ENCODE measurements around the gene DCAF4L1. TPM values are rescaled to one million over a fixed set of nuclear protein-coding genes. Genes with fewer than 3 reads are reported as not detected.

DCAF4L1 gene
- total RNA-seq (2022) (0.68 and 1.0 TPM in 2 replicates), Bru-seq, nascent RNA (percentile 50 among the genes with signal in this experiment), BruChase-seq, experiment 1, labeled RNA remaining after a 6-hour chase (percentile 89 among the genes with signal in this experiment), BruChase-seq, experiment 2, labeled RNA remaining after a 2-hour chase (percentile 89 among the genes with signal in this experiment)
- long read RNA-seq, result 0 reads

GRCh38 chr4:41981456-41981855 lies at the start of gene DCAF4L1:
DCAF4L1 (plus strand) TSS chr4:41981756; CDS start chr4:41981793, 37 bp downstream.
- no peaks in the 10 kb centered on the region for H3K27me3 Mint-ChIP-seq (ENCODE audit: unreplicated experiment)
- no peaks in the 10 kb centered on the region for H3K4me1 Mint-ChIP-seq (ENCODE audit: low read depth, unreplicated experiment)
- H3K9me3 Mint-ChIP-seq (ENCODE audit: low read depth, unreplicated experiment), result no peaks in the 10 kb centered on the region
- intact Hi-C loops (cut with micrococcal nuclease; ENCODE audit: unreplicated experiment), result no loop called here
- no peak for DNase-seq
- CTCF ChIA-PET, result no interaction called here
- H3K27ac Mint-ChIP-seq (ENCODE audit: unreplicated experiment), result no peak within 1 kb of the TSS
- no TSS peak for BruUV-seq (replicated peaks)
- no peak within 1 kb of the TSS for H3K4me3 Mint-ChIP-seq (ENCODE audit: low read depth, unreplicated experiment)
- no peaks in the 10 kb centered on the region for H3K36me3 Mint-ChIP-seq (ENCODE audit: insufficient read depth, unreplicated experiment)
- TF ChIP-seq CTCF (IDR thresholded peaks at IDR 0.05; ENCODE audit: unreplicated experiment), result no peak

- no TSS peak for BruUV-seq (replicated peaks)
- Mint-ChIP-seq H3K36me3 (ENCODE audit: insufficient read depth, unreplicated experiment) (peaks cover 29% of the 10 kb centered on the region), H3K4me3 (ENCODE audit: low read depth, unreplicated experiment) (no peak overlapping the region), H3K9me3 (ENCODE audit: low read depth, unreplicated experiment) (no peaks in the 10 kb centered on the region), H3K27me3 (ENCODE audit: unreplicated experiment) (no peaks in the 10 kb centered on the region), H3K4me1 (ENCODE audit: low read depth, unreplicated experiment) (no peaks in the 10 kb centered on the region), H3K27ac (ENCODE audit: unreplicated experiment) (no peak overlapping the region)
- DNase-seq, result no peak
- CTCF ChIA-PET, result no interaction called here
- intact Hi-C loops (cut with micrococcal nuclease; ENCODE audit: unreplicated experiment), result no loop called here
- no peak for TF ChIP-seq CTCF (IDR thresholded peaks at IDR 0.05; ENCODE audit: unreplicated experiment)
Measured at GRCh38 chr4:41932988-41933387, 48.6 kb upstream of the DCAF4L1 start.

- TF ChIP-seq CTCF (IDR thresholded peaks at IDR 0.05; ENCODE audit: unreplicated experiment), result no peak
- CTCF ChIA-PET, result no interaction called here
- intact Hi-C loops (cut with micrococcal nuclease; ENCODE audit: unreplicated experiment), result no loop called here
- Mint-ChIP-seq H3K9me3 (ENCODE audit: low read depth, unreplicated experiment) (no peaks in the 10 kb centered on the region), H3K27me3 (ENCODE audit: unreplicated experiment) (no peaks in the 10 kb centered on the region), H3K27ac (ENCODE audit: unreplicated experiment) (no peak overlapping the region), H3K4me1 (ENCODE audit: low read depth, unreplicated experiment) (no peaks in the 10 kb centered on the region), H3K36me3 (ENCODE audit: insufficient read depth, unreplicated experiment) (peaks cover 36% of the 10 kb centered on the region), H3K4me3 (ENCODE audit: low read depth, unreplicated experiment) (no peak overlapping the region)
- no peak for DNase-seq
- no TSS peak for BruUV-seq (replicated peaks)
Measured at GRCh38 chr4:41933997-41934503, 47.5 kb upstream of the DCAF4L1 start.

GRCh38 chr4:41934514-41934900 lies 47.0 kb upstream of the DCAF4L1 start:
- no peak for TF ChIP-seq CTCF (IDR thresholded peaks at IDR 0.05; ENCODE audit: unreplicated experiment)
- no peaks in the 10 kb centered on the region for H3K9me3 Mint-ChIP-seq (ENCODE audit: low read depth, unreplicated experiment)
- peaks cover 40% of the 10 kb centered on the region for H3K36me3 Mint-ChIP-seq (ENCODE audit: insufficient read depth, unreplicated experiment)
- H3K27ac Mint-ChIP-seq (ENCODE audit: unreplicated experiment), result peak overlapping the region; percentile 72
- CTCF ChIA-PET, result no interaction called here
- H3K4me3 Mint-ChIP-seq (ENCODE audit: low read depth, unreplicated experiment), result peak overlapping the region; percentile 92
- no peaks in the 10 kb centered on the region for H3K27me3 Mint-ChIP-seq (ENCODE audit: unreplicated experiment)
- BruUV-seq (replicated peaks), result no TSS peak
- H3K4me1 Mint-ChIP-seq (ENCODE audit: low read depth, unreplicated experiment), result no peaks in the 10 kb centered on the region
- DNase-seq, result no peak
- intact Hi-C loops (cut with micrococcal nuclease; ENCODE audit: unreplicated experiment), result no loop called here
